Erythroblast (primary cell): ENCODE results near the gene TTC7B.

Source experiments
- GATA1 ChIP-seq: IDR thresholded peaks from 2 replicates; pipeline ENCODE4 v1.6.1; 2011; ENCODE audit warnings: low read depth, mild to moderate bottlenecking, control low read depth, low read length, moderate library complexity
- POLR2A ChIP-seq: IDR thresholded peaks from 2 replicates; pipeline ENCODE4 v1.6.1; 2011; ENCODE audit warnings: mild to moderate bottlenecking, low read length

GRCh38 chr14:90496379-90496778 is 319.9 kb downstream of the TTC7B start:
- no peak for TF ChIP-seq POLR2A
- no peak for TF ChIP-seq GATA1
